Liver (tissue), 3 donors: Measurements from ENCODE around the gene RAD51B.

Experiments used
- CTCF ChIP-seq: fragments of 150-350 bp; IDR thresholded peaks from 2 replicates; pipeline ENCODE4 v1.5.1; 2017; ENCODE audit warnings: improper control_type of control experiment, low read depth, low read length; ENCODE audit not compliant: missing input control
- TAF1 ChIP-seq: conservative IDR thresholded peaks from 2 replicates; pipeline ENCODE4 v1.6.1; 2016; ENCODE audit warnings: antibody characterized with exemption, mild to moderate bottlenecking
- donor health status: healthy.
- donor health status: healthy.

GRCh38 chr14:68576496-68577244, 757.1 kb downstream of the RAD51B start:
- TF ChIP-seq CTCF (no peak), TAF1 (no peak)
